HepG2 (cell line): Measurements from ENCODE around the gene TFG. TPM values are rescaled to one million over a fixed set of nuclear protein-coding genes. Genes with fewer than 3 reads are reported as not detected.

Source experiments
- ATAC-seq: fragments of 200-7000 bp; cut with Tn5 transposase; 3 replicates; pipeline ENCODE4 v1.9.1; 2020; ENCODE audit warnings: mild to moderate bottlenecking, moderate library complexity
- BruUV-seq: library from RNA; stranded (reverse); fragments of 400-500 nt; replicated peaks from 2 replicates; lab custom pipeline; 2021; lab: Mats Ljungman, UMichigan
- CTCF ChIA-PET: fragments of 300-600 bp; formaldehyde crosslinking; extraction: SDS; loops from one replicate; lab custom pipeline; 2021; ENCODE audit warnings: low total read pairs, inconsistent platforms, low intra/inter-chr PET ratio; lab: Yijun Ruan, JAX
- POLR2A ChIA-PET: fragments of 350-600 bp; sonication (Branson Sonifier 250); formaldehyde crosslinking; loops from one replicate; lab custom pipeline; 2020; ENCODE audit warnings: antibody characterized with exemption, inconsistent platforms; lab: Yijun Ruan, JAX
- DNase-seq: peaks from one replicate; pipeline ENCODE4 v3.0.0-alpha.2; 2015; ENCODE audit warnings: low spot score
- FAIRE-seq: peaks from 3 replicates; lab custom pipeline; 2011; peaks lifted over from hg19 to GRCh38; lab: Jason Lieb, UNC
- H2AFZ ChIP-seq: one replicate; pipeline ENCODE4 v1.6.1; 2011; ENCODE audit warnings: low read length, inconsistent platforms
- H3K27ac ChIP-seq: fragments of 300-600 bp; 3 replicates; pipeline ENCODE4 v1.8.0; 2011; ENCODE audit warnings: mixed run types, mild to moderate bottlenecking, mixed read lengths, low read length, inconsistent platforms; ENCODE audit not compliant: insufficient read depth; ENCODE audit errors: extremely low read length
- H3K27me3 ChIP-seq, 2 experiments: fragments of 200-600 bp in 1 of 2; 2 replicates in 1 of 2; 3 replicates in 1 of 2; pipeline versions ENCODE4 v1.6.0 to v1.8.0; 2011; ENCODE audit warnings: low read length in 2 of 2, mild to moderate bottlenecking in 2 of 2, moderate library complexity in 2 of 2, inconsistent platforms in 1 of 2; ENCODE audit not compliant: insufficient read depth in 2 of 2, control insufficient read depth in 1 of 2
- H3K36me3 ChIP-seq, 2 experiments: fragments of 200-600 bp in 1 of 2; replicated peaks in 1 of 2; 2 replicates in 1 of 2; 3 replicates in 1 of 2; pipeline versions ENCODE4 v1.5.1 to v1.8.0; 2011; ENCODE audit warnings: low read length in 2 of 2, inconsistent platforms in 1 of 2; ENCODE audit not compliant: insufficient read depth in 2 of 2, control insufficient read depth in 1 of 2
- H3K4me1 ChIP-seq: 2 replicates; pipeline ENCODE4 v1.5.1; 2012; ENCODE audit warnings: low read length, inconsistent platforms; ENCODE audit not compliant: insufficient read depth
- H3K4me2 ChIP-seq: 2 replicates; pipeline ENCODE4 v1.6.0; 2011; ENCODE audit warnings: low read depth, low read length, inconsistent platforms
- H3K4me3 ChIP-seq, 3 experiments: fragments of 200-600 bp in 1 of 3; sonication (generic), shearing (Covaris generic) in 1 of 3; replicated peaks in 1 of 3; 2 replicates each; pipeline ENCODE4 v1.5.1; 2011 to 2016; ENCODE audit warnings: low read length in 3 of 3, inconsistent platforms in 2 of 3, low read depth in 2 of 3, mild to moderate bottlenecking in 2 of 3, control low read depth in 1 of 3, mixed read lengths in 1 of 3; ENCODE audit not compliant: insufficient read depth in 1 of 3
- H3K79me2 ChIP-seq: one replicate; pipeline ENCODE4 v1.6.1; 2011; ENCODE audit warnings: low read length, inconsistent platforms; ENCODE audit not compliant: insufficient read depth
- H3K9ac ChIP-seq: 2 replicates; pipeline ENCODE4 v1.6.0; 2011; ENCODE audit warnings: mild to moderate bottlenecking, low read depth, low read length, inconsistent platforms; ENCODE audit not compliant: insufficient read depth
- H3K9me3 ChIP-seq: 2 replicates; pipeline ENCODE4 v1.5.1; 2012; ENCODE audit warnings: mild to moderate bottlenecking, low read length
- H4K20me1 ChIP-seq: 2 replicates; pipeline ENCODE4 v1.6.0; 2011; ENCODE audit warnings: inconsistent platforms, mild to moderate bottlenecking, low read length, moderate library complexity; ENCODE audit not compliant: insufficient read depth
- AKAP8 ChIP-seq: sonication (generic); formaldehyde crosslinking; IDR thresholded peaks from 2 replicates; pipeline ENCODE4 v1.5.1; 2020; ENCODE audit warnings: mild to moderate bottlenecking, missing genetic modification reagents
- ATF5 ChIP-seq: sonication (generic); formaldehyde crosslinking; IDR thresholded peaks from 2 replicates; pipeline ENCODE4 v1.4.0; 2020; ENCODE audit warnings: mild to moderate bottlenecking, low read depth, missing genetic modification reagents
- CREBL2 ChIP-seq: sonication (generic); formaldehyde crosslinking; IDR thresholded peaks from 2 replicates; pipeline ENCODE4 v1.8.1; 2023; ENCODE audit warnings: missing genetic modification reagents, mild to moderate bottlenecking, borderline replicate concordance
- DR1 ChIP-seq: sonication (generic); formaldehyde crosslinking; IDR thresholded peaks from 2 replicates; pipeline ENCODE4 v1.8.0; 2021; ENCODE audit warnings: mild to moderate bottlenecking, missing genetic modification reagents, inconsistent platforms
- KDM1A ChIP-seq: IDR thresholded peaks from 2 replicates; pipeline ENCODE4 v1.6.1; 2016; ENCODE audit warnings: missing compliant biosample characterization
- LRRFIP1 ChIP-seq: sonication (generic); formaldehyde crosslinking; conservative IDR thresholded peaks from 2 replicates; pipeline ENCODE4 v1.4.0; 2020; ENCODE audit warnings: missing genetic modification reagents
- MAZ ChIP-seq, 2 experiments: sonication (generic) in 1 of 2; formaldehyde crosslinking in 1 of 2; IDR thresholded peaks; 2 replicates each; pipeline versions ENCODE4 v1.5.0 to v1.6.1; 2012 to 2020; ENCODE audit warnings: low read depth in 2 of 2, mild to moderate bottlenecking in 2 of 2, borderline replicate concordance in 1 of 2, improper control_type of control experiment in 1 of 2, low read length in 1 of 2, missing genetic modification reagents in 1 of 2, moderate library complexity in 1 of 2
- SMAD9 ChIP-seq: sonication (generic); formaldehyde crosslinking; IDR thresholded peaks from 2 replicates; pipeline ENCODE4 v1.5.1; 2020; ENCODE audit warnings: mild to moderate bottlenecking, missing genetic modification reagents
- SOX6 ChIP-seq, 2 experiments: fragments of 450-650 bp in 1 of 2; sonication (generic) in 1 of 2; formaldehyde crosslinking in 1 of 2; IDR thresholded peaks; 2 replicates each; pipeline versions ENCODE4 v1.4.0 to v1.6.1; 2017 to 2020; ENCODE audit warnings: antibody characterized with exemption in 1 of 2, mild to moderate bottlenecking in 1 of 2, missing genetic modification reagents in 1 of 2
- XRCC5 ChIP-seq: fragments of 200-400 bp; formaldehyde crosslinking; optimal IDR thresholded peaks from 2 replicates; pipeline ENCODE3; 2017; ENCODE audit warnings: mild to moderate bottlenecking, low read length
- ZFAT ChIP-seq: sonication (generic); formaldehyde crosslinking; conservative IDR thresholded peaks from 2 replicates; pipeline ENCODE4 v1.8.1; 2023; ENCODE audit warnings: missing genetic modification reagents, inconsistent platforms
- ZNF280B ChIP-seq: sonication (generic); formaldehyde crosslinking; IDR thresholded peaks from 2 replicates; pipeline ENCODE4 v1.5.0; 2020; ENCODE audit warnings: missing genetic modification reagents, mild to moderate bottlenecking, borderline replicate concordance
- ZNF383 ChIP-seq: sonication (generic); formaldehyde crosslinking; IDR thresholded peaks from 2 replicates; pipeline ENCODE4 v1.4.0; 2020; ENCODE audit warnings: missing genetic modification reagents, mild to moderate bottlenecking, borderline replicate concordance
- ZNF552 ChIP-seq: sonication (generic); formaldehyde crosslinking; IDR thresholded peaks from 2 replicates; pipeline ENCODE4 v1.9.0; 2022; ENCODE audit warnings: missing genetic modification reagents, mild to moderate bottlenecking, borderline replicate concordance
- ZNF558 ChIP-seq: sonication (generic); formaldehyde crosslinking; IDR thresholded peaks from 2 replicates; pipeline ENCODE4 v1.9.0; 2022; ENCODE audit warnings: mild to moderate bottlenecking, missing genetic modification reagents, borderline replicate concordance
- ZNF607 ChIP-seq: sonication (generic); formaldehyde crosslinking; IDR thresholded peaks from 2 replicates; pipeline ENCODE4 v1.5.1; 2020; ENCODE audit warnings: missing genetic modification reagents, mild to moderate bottlenecking, borderline replicate concordance
- ZNF709 ChIP-seq: sonication (generic); formaldehyde crosslinking; IDR thresholded peaks from 2 replicates; pipeline ENCODE4 v1.5.0; 2020; ENCODE audit warnings: mild to moderate bottlenecking, missing genetic modification reagents
- ZNF792 ChIP-seq: IDR thresholded peaks from 2 replicates; pipeline ENCODE4 v1.6.1; 2016
- ZNF841 ChIP-seq: sonication (generic); formaldehyde crosslinking; IDR thresholded peaks from 2 replicates; pipeline ENCODE4 v1.8.1; 2023; ENCODE audit warnings: missing genetic modification reagents, borderline replicate concordance
- WGBS: methylation state at CpG from one replicate; pipeline ENCODE4 v1.1.6; 2017; ENCODE audit warnings: low lambda C conversion rate; 5-methylcytosine and 5-hydroxymethylcytosine counted together
- in situ Hi-C: cut with HindIII; loops from 2 replicates; pipeline ENCODE4 v1.10.0; 2017; ENCODE audit warnings: low pct_unique_long_range_greater_than_20kb; ENCODE audit not compliant: extremely low pct_ligation_motif_present
- intact Hi-C: fragments of 100-400 bp; cut with micrococcal nuclease; formaldehyde crosslinking; loops from one replicate; pipeline ENCODE4 v1.10.0; 2022; ENCODE audit not compliant: unreplicated experiment
- polyA plus RNA-seq, 8 experiments: library from polyadenylated mRNA; depleted of rRNA in 3 of 8; stranded (reverse) in 7 of 8; unstranded in 1 of 8; fragments of >200 nt; fragmentation: Illumina TruSeq in 4 of 8; extraction: Trizol in 4 of 8; gene quantifications; 2 replicates each; pipeline versions ENCODE4 v1.2.1 to v1.2.3, GENCODE V29; 2011 to 2016; ENCODE audit warnings: low read depth in 4 of 8, missing spikeins in 1 of 8, mixed read lengths in 1 of 8; ENCODE audit not compliant: insufficient read depth in 1 of 8
- total RNA-seq, 5 experiments: library from RNA; depleted of rRNA; stranded (reverse); fragments of >200 nt; fragmentation: Illumina TruSeq; extraction: Trizol; gene quantifications; 2 replicates each; pipeline ENCODE4 v1.2.3, GENCODE V29; 2016; ENCODE audit warnings: low read depth in 1 of 5

Gene TFG
- total and polyA plus RNA-seq, 2 of the 13 experiments (the other 11 are each of a cell fraction or from before 2014, with no cell fraction given), result 53.6 to 71.7 TPM

- TF ChIP-seq LRRFIP1 (CRISPR knock-in tag) (no peak), KDM1A (no peak), ZNF558 (no peak), ZNF792 (no peak)
- TF ChIP-seq, all 625 proteins: peak for 0
These were observed 16.1 kb upstream of the TFG start (continued) for GRCh38 chr3:100693225-100693624.

GRCh38 chr3:100695696-100696095, 13.6 kb upstream of the TFG start:
- intact Hi-C loops, result loop anchor here (10.0 kb wide), 1 partner anchor 61 kb away; no protein-coding TSS in a partner anchor
- ChIA-PET CTCF (no interaction called here), POLR2A (no interaction called here)
- Histone ChIP-seq H2AFZ (no peak overlapping the region), H3K36me3 (no peaks in the 10 kb centered on the region), H3K27me3 (peaks cover 0 to 2% of the 10 kb centered on the region in 2 experiments; a peak in 1 of 5 replicates), H3K4me3 (no peak overlapping the region), H3K9me3 (no peaks in the 10 kb centered on the region), H3K27ac (no peak overlapping the region), H3K79me2 (no peaks in the 10 kb centered on the region), H3K4me2 (no peak overlapping the region), H4K20me1 (no peaks in the 10 kb centered on the region), H3K9ac (no peak overlapping the region), H3K4me1 (peaks cover 43% of the 10 kb centered on the region)
- no peak for DNase-seq
- in situ Hi-C loops, result no loop called here
- WGBS, result 6% methylated on average over 2 of the region's 2 CpGs
- no TSS peak for BruUV-seq
- no peak for FAIRE-seq
- TF ChIP-seq SOX6 (IDR thresholded peaks at IDR 0.05), result no peak
- no peak for TF ChIP-seq SOX6 (CRISPR knock-in tag; IDR thresholded peaks at IDR 0.05)
- TF ChIP-seq ZNF280B (CRISPR knock-in tag), result no peak
- TF ChIP-seq CREBL2 (CRISPR knock-in tag), result no peak
- no peak for TF ChIP-seq ZFAT
- TF ChIP-seq ZNF552 (CRISPR knock-in tag), result no peak
- no peak for TF ChIP-seq MAZ (IDR thresholded peaks at IDR 0.05; ENCODE audit: borderline replicate concordance, low read depth, low read length)
- no peak for TF ChIP-seq MAZ (CRISPR knock-in tag; IDR thresholded peaks at IDR 0.05; ENCODE audit: low read depth)
- no peak for TF ChIP-seq ZNF841 (CRISPR knock-in tag)
- no peak for TF ChIP-seq ATF5
- TF ChIP-seq AKAP8 (CRISPR knock-in tag), result no peak
- no peak for TF ChIP-seq ZNF383 (CRISPR knock-in tag)
- no peak for TF ChIP-seq ZNF709 (CRISPR knock-in tag)
- no peak for TF ChIP-seq DR1 (CRISPR knock-in tag)
- TF ChIP-seq XRCC5, result no peak
- TF ChIP-seq ZNF607 (CRISPR knock-in tag), result no peak
- TF ChIP-seq SMAD9 (CRISPR knock-in tag), result no peak
- ATAC-seq, result no peak
